GM10847 (cell line): ENCODE data around the gene WNT4.

ENCODE experiments used
- POLR2A ChIP-seq: IDR thresholded peaks from 2 replicates; pipeline ENCODE4 v1.6.1; 2011; ENCODE audit not compliant: insufficient read length; ENCODE audit errors: extremely low read depth

Gene WNT4

DNA sequence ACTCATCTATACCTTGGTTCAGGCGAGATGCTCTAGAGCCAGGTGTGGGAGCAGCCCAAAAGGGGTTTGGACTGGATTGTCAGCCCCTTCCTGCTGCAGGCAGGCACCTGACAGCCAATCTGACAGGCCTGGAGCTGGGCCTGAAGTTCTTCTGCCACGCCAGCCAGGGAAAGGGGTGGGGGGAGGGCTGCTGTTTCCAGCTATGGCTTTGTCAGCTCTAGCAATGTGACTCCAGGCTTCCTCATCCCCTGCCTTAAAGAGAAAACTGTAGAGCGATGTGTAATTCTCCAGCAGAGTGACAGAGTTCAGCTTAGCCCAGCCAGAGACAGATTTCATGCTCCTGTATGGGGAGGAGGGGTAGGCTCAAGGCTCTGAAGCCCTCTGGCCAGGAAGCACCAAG is 30.3 kb downstream of the WNT4 start:
- TF ChIP-seq POLR2A = no peak

GRCh38 chr1:22111620-22112019 is 31.3 kb downstream of the WNT4 start:
- TF ChIP-seq POLR2A = no peak

- TF ChIP-seq POLR2A = no peak
These were observed 31.8 kb downstream of the WNT4 start for GRCh38 chr1:22111115-22111514.

GRCh38 chr1:22110016-22110415 is 32.9 kb downstream of the WNT4 start:
- TF ChIP-seq POLR2A = no peak

GRCh38 chr1:22108339-22109105 is 34.4 kb downstream of the WNT4 start:
- no peak for TF ChIP-seq POLR2A

DNA sequence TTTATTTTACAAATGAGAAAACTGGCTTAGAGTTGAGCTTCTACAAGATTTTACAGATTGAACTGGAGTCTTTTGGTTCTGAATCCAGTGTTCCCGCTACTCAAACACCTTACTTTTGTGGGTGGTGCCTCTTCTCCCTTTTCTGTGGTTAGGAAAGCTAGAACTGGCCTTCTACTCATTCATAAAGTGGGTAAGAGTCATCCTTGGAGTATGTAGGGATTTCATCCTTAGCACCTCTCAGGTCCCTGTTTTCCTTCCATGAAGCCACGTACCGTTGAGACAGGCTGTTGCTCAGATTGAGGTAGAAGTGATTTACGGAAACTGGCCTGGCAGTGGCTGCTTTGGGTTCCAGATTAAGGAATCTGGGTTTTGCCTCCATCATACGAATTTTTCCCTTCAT is 35.8 kb downstream of the WNT4 start:
- TF ChIP-seq POLR2A = no peak

- no peak for TF ChIP-seq POLR2A
These were observed 37.2 kb downstream of the WNT4 start for GRCh38 chr1:22105611-22106207.

DNA sequence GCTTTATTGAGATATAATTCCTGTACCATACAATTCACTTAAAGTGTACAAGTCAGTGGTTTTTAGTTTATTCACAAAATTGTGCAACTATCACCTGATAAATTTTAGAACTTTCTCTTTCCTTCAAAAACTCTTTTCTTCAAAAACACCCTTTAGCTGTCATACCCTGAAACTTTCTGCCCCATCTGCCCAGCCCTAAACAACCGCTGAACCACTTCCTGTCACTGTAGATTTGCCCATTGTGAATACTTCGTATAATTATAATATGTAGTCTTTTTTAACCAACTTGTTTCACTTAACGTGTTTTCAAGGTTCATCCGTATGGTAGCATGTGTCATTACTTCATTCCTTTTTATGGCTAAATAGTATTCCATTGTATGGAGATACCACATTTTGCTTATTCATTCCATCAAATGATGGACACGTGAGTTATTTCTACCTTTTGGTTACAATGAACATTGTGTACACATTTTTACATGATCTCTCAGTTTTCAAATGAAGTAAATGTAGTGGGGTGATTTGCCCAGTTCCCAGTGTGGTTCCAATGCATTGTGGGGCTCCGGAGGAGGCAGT is 37.9 kb downstream of the WNT4 start:
- TF ChIP-seq POLR2A = no peak

DNA sequence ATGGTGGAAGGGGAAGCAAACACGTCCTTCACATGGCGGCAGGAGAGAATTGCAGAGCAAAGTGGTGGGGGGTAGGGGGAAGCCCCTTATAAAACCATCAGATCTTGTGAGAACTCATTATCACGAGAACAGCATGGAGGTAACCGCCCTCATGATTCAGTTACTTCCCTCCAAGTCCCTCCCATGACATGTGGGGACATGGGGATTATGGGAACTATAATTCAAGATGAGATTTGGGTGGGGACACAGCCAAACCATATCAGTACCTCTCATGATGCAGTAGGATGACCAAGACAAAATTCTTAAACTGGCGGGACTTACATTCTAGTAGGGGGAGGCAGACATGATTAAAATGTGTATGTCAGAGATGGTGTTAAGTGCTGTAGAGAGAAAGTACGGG is 38.8 kb downstream of the WNT4 start:
- no peak for TF ChIP-seq POLR2A

- no peak for TF ChIP-seq POLR2A
These were observed 40.2 kb downstream of the WNT4 start for GRCh38 chr1:22102746-22103145.

DNA sequence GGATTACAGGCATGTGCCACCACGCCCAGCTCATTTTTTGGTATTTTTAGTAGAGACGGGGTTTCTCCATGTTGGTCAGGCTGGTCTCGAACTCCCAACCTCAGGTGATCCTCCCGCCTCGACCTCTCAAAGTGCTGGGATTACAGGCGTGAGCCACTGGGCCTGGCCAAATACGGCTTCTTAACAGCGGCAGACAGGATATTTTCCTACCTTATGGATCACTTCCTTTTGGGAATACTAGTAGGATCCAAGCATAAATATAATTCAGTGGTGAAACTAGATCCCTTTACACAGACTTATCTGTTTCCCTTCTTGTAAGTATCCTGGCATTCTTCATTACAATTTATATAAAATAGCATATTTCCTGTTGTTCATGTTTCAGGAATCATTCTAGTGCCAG is 40.9 kb downstream of the WNT4 start:
- TF ChIP-seq POLR2A = no peak

DNA sequence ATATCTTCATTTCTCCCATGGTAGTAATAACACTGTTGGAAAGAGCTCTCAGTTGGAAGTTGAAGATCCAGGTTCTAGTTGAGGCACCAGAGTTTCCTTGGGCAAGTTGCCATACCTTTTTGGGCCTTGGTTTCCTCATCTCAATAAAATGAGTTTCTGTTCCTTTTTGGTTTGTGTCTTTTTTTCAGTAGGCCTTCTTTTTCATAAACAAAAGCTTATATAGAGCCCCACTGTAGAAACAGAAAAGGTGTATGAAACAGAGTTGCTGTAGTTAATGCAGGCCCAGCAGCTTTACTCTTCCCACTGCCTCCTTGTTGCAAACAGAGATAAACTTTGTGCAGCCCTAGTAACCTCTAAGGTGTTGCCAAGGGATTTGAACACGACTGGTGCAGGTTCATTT is 41.7 kb downstream of the WNT4 start:
- TF ChIP-seq POLR2A = no peak

- TF ChIP-seq POLR2A = no peak
These were observed 42.7 kb downstream of the WNT4 start for GRCh38 chr1:22100168-22100567.

- no peak for TF ChIP-seq POLR2A
These were observed 44.1 kb downstream of the WNT4 start for GRCh38 chr1:22098752-22099151.

GRCh38 chr1:22096463-22096862 is 46.4 kb downstream of the WNT4 start:
- TF ChIP-seq POLR2A = no peak

- TF ChIP-seq POLR2A = no peak
These were observed 46.9 kb downstream of the WNT4 start for GRCh38 chr1:22096036-22096435.

GRCh38 chr1:22093513-22093912 is 49.4 kb downstream of the WNT4 start:
- TF ChIP-seq POLR2A = no peak

DNA sequence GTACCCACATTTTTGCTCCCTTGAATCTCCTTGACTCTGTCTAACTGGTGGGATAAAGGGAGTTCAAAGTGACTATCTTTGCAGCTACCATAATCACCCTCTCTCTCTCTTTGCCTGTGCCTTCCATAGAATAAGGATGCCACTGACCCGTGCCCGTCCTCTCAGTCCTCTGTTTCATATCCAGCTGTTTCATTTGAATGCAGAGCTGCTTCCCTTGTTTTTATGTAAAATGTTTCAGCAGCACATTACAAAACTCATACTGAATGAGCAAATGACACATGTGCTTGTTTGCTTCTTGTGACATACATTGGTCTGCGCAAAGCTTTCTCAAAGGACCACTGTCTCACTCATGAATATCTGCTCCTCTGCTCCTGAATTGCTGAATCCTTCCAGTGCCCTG is 52.0 kb downstream of the WNT4 start:
- TF ChIP-seq POLR2A = no peak
